Stimulated activated CD8-positive, alpha-beta memory T cell treated with anti-CD3 and anti-CD28 coated beads, Interleukin-12 subunit alpha, Interleukin-12 subunit beta, amount 100 ng/mL, for 24 hours (primary cell): ENCODE results near the gene ARHGAP45.

Source experiments
- DNase-seq: peaks from one replicate; pipeline ENCODE4 v3.0.0-alpha.2; 2020; ENCODE audit errors: extremely low read depth

ARHGAP45 gene

DNA sequence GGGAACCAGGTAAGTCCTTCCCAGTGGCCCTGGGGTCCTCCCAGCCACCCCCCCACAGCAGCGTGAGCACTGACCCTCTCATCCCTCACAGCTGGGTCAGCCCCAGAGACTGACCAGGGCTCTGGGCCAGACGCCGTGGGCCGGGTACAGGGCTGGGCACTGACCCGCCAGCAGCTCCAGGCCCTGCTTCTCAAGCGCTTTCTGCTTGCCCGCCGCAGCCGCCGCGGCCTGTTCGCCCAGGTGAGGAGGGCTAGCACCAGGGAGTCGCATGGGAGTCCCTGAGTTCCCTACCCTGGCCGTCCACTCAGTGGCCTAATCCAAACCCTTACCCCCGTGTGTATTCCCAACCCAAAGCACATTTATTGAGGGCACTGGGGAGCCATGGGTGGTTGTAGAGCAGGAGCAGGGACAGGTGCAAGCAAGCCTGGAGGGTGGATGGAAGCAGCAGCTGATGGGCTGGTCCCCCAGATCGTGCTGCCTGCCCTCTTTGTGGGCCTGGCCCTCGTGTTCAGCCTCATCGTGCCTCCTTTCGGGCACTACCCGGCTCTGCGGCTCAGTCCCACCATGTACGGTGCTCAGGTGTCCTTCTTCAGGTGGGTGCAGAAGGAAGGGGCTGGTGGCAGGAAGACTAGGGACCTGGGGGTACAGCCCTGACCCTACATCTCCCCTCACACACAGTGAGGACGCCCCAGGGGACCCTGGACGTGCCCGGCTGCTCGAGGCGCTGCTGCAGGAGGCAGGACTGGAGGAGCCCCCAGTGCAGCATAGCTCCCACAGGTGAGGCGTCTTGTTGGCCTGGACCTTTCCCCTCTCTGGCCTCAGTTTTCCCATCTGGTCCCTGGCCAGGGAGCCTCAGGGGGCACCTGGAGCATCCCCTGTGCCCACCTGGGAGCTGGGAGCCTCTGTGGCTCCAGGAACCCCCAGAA is 12.6 kb upstream of the ARHGAP45 start:
- DNase-seq = no peak

DNA sequence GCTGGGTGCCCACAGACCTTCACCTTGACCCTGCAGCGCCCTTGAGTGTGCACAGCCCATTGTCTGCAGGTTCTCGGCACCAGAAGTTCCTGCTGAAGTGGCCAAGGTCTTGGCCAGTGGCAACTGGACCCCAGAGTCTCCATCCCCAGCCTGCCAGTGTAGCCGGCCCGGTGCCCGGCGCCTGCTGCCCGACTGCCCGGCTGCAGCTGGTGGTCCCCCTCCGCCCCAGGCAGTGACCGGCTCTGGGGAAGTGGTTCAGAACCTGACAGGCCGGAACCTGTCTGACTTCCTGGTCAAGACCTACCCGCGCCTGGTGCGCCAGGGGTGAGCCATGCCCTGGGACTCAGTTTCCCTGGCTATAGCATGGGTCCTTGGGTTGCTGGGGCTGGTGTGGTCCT is 11.9 kb upstream of the ARHGAP45 start:
- DNase-seq = no peak

DNA sequence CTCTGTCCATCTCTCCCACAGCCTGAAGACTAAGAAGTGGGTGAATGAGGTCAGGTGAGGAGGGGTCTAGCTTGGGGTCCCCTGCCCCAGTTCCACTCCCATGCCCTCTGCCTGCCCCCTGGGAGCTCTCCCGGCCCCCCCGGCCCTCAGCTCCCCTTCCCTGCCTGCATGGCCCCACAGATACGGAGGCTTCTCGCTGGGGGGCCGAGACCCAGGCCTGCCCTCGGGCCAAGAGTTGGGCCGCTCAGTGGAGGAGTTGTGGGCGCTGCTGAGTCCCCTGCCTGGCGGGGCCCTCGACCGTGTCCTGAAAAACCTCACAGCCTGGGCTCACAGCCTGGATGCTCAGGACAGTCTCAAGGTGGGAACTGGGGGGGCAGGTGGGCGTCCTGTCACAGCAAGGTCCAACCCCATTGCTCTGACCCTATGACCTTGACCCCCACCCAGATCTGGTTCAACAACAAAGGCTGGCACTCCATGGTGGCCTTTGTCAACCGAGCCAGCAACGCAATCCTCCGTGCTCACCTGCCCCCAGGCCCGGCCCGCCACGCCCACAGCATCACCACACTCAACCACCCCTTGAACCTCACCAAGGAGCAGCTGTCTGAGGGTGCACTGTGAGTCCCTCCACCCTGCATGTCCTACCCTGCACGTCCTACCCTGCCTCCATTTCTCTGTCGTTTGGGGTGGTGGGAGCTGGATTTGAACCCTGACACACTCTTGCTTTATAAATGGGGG is 10.9 kb upstream of the ARHGAP45 start:
- DNase-seq = no peak

DNA sequence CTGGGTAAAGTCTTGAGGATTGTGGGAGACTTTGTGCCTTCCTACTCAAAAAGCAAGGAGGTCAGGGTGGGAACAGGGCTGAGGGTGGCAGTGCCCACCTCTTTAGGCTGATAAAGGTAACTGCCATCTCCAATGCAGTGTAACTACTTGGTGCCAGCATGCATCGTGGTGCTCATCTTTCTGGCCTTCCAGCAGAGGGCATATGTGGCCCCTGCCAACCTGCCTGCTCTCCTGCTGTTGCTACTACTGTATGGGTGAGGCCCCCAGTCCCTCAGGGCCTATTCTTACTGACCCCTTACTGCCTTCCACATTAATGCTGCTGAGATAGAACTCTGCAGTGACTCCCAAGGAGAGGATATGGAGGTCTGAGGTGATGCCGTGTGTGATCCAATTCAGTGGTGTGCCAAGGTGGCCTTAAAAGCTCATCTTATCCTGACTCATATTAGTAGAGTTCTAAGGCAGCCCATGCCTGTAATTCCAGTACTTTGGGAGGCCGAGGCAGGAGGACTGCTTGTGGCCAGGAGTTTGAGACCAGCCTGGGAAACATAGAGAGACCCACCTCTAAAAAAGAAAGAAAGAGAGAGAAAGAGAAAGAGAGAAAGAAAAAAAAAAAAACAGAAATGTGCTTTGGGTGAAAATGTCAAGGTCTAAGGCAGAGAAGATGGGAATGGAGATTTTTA is 9.7 kb upstream of the ARHGAP45 start:
- DNase-seq = no peak

DNA sequence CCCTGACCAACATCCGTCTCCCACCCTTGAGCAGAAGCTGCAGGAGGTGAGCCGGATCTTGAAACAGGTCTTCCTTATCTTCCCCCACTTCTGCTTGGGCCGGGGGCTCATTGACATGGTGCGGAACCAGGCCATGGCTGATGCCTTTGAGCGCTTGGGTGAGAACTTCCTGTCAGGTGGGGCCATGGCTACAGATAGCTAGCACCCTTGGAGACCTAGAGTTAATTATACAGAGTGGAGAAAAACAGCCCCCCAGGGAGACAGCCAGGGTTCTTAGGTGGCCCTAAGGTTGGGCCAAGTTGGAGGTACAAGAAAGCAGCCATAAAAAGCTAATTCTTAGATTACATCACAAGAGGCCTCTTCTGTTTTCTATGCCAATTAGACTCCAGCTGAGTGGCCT is 8.9 kb upstream of the ARHGAP45 start:
- DNase-seq = no peak

GRCh38 chr19:1060689-1061088 is 6.3 kb upstream of the ARHGAP45 start:
- no peak for DNase-seq

GRCh38 chr19:1061987-1062386 is 5.0 kb upstream of the ARHGAP45 start:
- no peak for DNase-seq

DNA sequence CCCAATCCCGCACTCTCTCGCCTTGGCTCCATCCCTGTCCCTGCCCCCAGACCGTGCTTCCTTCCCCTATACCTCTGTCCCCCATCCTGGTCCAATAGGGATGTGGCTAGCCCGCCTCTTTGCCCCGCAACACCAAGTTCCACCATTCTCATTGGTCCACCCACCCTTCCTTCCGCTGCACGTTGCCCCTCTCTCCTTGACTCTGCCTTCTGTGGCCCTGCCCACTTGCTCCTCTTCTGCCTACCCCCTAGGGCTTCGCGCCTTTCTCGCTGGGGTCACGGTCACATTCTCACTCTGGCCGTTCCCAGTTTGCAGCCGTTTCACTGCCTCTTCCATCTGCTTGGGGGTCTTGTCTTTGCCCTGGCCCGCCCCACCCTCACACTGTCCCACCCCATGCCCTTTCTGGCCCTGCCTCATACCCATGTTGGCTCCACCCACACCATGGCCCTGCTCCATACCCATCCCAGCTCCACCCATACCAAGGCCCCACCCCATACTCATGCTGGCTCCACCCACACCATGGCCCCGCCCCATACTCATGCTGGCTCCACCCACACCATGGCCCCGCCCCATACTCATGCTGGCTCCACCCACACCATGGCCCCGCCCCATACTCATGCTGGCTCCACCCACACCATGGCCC is 4.5 kb upstream of the ARHGAP45 start:
- DNase-seq = no peak

DNA sequence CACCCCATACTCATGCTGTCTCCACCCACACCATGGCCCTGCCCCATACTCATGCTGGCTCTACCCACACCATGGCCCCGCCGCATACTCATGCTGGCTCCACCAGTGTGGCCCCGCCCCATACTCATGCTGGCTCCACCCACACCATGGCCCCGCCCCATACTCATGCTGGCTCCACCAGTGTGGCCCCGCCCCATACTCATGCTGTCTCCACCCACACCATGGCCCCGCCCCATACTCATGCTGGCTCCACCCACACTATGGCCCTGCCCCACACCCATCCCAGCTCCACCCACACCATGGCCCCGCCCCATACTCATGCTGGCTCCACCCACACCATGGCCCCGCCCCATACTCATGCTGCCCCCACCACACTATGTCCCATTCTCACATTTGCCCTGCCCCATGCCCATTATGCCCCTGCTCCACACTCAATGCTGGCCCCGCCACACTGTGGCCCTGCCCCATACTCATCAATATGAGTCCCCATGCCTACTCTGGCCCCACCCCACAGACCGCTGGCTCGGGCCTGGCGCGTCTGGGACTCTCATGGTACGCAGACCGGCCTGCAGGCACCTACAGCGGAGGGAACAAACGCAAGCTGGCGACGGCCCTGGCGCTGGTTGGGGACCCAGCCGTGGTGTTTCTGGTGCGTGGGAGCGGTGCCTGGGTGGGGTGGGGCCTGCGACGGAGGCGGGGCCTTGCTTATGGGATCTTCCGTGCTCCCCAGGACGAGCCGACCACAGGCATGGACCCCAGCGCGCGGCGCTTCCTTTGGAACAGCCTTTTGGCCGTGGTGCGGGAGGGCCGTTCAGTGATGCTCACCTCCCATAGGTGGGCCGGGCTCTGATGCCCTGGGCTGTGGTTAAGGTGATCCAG is 3.7 kb upstream of the ARHGAP45 start:
- no peak for DNase-seq

DNA sequence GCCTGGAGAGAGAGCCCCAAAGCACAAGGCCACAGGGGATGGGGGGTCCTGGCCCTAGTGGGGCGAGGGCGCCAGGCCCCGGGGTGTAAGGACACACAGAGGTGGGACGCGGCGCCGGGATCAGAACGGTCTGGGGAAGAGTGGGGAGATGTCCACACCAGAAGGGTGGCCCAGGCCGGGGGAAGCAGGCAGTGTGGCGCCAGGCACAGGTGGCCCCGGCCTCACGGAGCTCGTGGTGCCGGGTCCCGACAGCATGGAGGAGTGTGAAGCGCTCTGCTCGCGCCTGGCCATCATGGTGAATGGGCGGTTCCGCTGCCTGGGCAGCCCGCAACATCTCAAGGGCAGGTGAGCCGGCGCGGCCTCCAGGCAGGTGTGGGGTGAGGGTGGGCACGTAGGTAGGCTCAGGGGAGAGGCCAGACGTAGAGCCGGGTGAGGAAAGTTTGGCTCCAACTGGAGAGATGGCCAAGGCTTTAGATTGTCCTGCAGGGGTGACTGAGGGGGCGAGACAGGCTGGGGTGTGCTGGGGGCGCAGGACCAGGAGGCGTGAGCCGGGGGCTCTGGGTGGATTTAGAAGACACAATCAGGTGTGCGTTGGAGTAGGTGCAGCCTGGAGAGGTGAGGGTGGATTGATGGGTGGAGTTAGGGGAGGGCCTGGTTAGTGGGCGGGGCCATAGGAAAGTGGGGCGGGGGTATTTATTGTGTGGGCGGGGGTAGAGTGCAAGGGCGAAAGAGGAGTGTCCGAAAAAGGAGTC is 2.9 kb upstream of the ARHGAP45 start:
- DNase-seq = no peak

DNA sequence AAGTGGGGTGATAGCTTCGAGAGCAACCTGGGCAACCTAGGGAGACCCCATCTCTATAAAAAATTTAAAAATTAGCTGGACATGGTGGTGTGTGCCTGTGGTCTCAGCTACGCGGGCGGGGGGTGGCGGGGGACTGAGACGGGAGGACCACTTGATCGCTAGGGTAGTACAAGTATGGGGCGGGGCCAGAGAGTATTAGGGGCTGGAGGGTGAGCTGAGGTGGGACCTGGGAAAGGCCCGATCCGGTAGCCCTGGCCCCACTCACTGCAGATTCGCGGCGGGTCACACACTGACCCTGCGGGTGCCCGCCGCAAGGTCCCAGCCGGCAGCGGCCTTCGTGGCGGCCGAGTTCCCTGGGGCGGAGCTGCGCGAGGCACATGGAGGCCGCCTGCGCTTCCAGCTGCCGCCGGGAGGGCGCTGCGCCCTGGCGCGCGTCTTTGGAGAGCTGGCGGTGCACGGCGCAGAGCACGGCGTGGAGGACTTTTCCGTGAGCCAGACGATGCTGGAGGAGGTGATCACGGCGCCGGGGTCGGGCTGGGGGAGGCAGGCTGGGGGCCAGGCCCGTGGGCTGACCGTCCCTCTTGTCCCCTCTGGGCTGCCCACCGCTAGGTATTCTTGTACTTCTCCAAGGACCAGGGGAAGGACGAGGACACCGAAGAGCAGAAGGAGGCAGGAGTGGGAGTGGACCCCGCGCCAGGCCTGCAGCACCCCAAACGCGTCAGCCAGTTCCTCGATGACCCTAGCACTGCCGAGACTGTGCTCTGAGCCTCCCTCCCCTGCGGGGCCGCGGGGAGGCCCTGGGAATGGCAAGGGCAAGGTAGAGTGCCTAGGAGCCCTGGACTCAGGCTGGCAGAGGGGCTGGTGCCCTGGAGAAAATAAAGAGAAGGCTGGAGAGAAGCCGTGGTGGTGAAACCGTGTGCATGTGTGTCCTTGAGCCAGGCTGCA is 2.0 kb upstream of the ARHGAP45 start:
- DNase-seq = no peak

DNA sequence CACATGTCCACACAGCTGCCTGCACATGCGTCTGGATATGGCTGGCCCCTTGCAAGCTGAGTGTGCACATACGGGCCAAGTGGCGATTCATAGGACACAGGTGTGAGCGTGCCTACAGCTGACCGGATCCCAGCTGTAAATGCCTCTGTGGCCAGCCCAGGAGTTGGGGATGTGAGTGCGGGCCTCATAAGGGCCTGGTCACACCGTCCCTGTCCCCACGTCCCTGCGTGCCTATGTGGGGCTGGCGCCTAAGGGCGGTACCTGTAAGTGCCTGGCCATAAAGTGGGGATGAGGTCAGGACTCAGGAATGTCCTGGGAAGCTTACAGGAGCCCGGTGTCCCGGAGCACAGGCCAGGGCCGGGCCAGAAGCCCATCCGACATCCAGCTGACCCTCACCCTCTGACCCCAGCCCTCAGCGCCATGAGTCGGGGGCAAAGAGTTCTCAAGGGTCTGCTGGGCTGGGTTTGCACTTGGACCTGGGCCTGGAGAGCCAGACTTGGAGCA is 1.3 kb upstream of the ARHGAP45 start:
- DNase-seq = no peak

DNA sequence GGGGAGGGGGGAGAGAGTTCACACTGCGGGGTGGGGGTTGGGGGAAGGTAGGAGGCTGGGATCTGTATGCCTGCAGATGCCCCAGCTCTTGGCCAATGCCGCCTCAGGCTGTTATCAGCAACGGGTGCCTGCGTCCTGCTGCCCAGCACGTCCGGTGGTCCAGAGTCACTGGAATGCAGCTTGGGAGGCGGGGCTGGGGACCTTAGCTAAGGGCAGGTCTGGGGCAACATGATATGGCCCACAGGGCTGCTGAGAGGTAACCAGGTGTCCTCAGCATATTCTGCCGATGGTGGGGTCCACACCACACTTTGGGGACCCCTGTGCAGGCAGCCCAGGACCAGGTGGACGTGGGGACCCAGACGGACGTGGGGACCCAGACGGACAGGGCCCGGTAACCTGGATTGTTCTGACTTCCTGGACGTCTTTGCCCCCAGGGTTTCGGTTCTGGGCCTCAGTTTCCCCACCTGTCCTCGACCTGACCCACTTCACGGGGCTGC is 668 bp upstream of the ARHGAP45 start:
- DNase-seq = no peak

DNA sequence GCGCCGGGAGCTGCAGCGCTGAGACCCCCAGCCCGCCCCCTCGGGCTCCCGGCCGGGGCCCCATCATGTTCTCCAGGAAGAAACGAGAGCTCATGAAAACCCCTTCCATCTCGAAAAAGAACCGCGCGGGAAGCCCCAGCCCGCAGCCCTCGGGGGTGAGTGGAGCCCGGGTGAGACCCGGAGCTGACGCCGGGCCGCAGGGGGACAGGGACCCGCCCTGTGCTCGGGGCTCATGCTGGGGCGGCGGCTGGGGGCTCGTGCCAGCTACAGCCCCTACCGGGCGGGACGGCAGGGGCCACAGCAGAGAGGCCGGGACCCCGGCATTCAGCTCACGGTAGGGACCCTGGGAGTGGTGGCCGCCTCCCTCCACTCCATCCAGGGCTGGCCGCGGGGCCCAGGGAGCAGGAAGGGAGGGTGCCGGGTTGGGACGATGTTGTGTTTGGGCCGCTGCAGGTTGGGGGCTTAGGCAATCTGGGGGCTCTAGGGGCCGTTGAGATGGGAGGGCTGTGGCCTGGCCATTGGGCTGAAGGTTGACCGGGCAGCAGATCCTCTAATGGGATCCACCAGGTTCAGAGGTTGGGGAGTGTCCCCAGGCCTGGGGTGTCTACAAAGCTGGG is 482 bp downstream of the ARHGAP45 start:
- DNase-seq = no peak

DNA sequence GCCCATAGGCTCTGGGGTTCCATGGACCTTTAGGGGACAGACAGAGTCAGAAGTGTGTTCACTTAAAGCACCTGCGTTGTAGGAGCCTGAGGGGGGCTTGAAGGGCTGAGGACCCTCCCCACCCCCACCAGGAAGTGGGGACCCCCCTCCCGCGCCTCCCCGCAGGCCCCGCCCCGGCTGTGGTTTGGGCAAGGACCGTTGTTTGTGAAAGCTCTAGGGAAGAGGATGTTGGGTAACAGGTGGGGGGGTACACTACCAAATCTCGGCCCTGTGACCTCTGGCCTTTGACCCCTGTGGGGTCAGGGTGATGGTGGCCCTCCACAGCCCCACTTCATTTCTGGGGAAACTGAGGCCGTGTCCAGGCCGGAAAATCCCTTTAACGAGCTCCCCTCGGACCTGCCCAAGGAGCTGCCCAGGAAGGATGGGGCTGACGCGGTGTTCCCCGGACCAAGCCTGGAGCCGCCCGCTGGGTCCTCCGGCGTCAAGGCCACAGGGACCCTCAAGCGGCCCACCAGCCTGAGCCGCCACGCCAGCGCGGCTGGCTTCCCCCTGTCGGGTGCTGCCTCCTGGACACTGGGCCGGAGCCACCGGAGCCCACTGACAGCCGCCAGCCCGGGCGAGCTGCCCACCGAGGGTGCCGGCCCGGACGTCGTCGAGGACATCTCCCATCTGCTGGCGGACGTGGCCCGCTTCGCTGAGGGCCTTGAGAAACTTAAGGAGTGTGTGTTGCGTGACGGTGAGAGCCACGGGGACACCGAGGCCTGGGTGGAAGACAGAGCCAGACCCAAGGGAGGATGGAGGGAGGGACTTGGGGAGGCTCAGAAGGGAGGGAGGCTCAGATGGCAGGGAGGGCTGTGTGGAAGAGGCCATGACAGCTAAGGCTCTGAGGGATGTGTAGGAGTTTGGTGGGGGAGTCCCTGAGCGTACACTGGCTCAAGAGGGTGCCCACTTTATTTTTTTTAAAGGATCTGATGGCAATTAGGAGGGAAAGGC is 1.3 kb downstream of the ARHGAP45 start:
- DNase-seq = no peak

- no peak for DNase-seq
Measured at GRCh38 chr19:1069009-1069779, 2.2 kb downstream of the ARHGAP45 start.
